ENCODE measurements around the gene ETS1.

- no peak for TF ChIP-seq TAF1 (IDR thresholded peaks at IDR 0.05; ENCODE audit: low read depth)
- no peak for TF ChIP-seq NFIC (IDR thresholded peaks at IDR 0.05)
- no peak for TF ChIP-seq USF1 (IDR thresholded peaks at IDR 0.05)
- no peak for TF ChIP-seq MAX (IDR thresholded peaks at IDR 0.05)
These were observed 104.7 kb downstream of the ETS1 start for GRCh38 chr11:128482512-128483191.

All from Ishikawa (cell line).